Type B pancreatic cell (in vitro differentiated cells): Measurements from ENCODE around the gene PTDSS2. TPM values are rescaled to one million over a fixed set of nuclear protein-coding genes. Genes with fewer than 3 reads are reported as not detected.

Experiments used
- DNase-seq: peaks from one replicate; pipeline ENCODE4 v3.0.0; 2021; ENCODE audit warnings: mixed read lengths; ENCODE audit not compliant: unreplicated experiment; ENCODE audit errors: extremely low spot score
- H3K27ac Mint-ChIP-seq: 2 replicates; pipeline ENCODE4 v1.8.0; 2021; ENCODE audit warnings: mild to moderate bottlenecking, mixed read lengths
- H3K27me3 Mint-ChIP-seq: 2 replicates; pipeline ENCODE4 v1.8.0; 2021; ENCODE audit warnings: mixed read lengths
- H3K36me3 Mint-ChIP-seq: 2 replicates; pipeline ENCODE4 v1.8.0; 2021; ENCODE audit warnings: mixed read lengths
- H3K4me1 Mint-ChIP-seq: one replicate; pipeline ENCODE4 v1.8.0; 2021; ENCODE audit warnings: mixed read lengths; ENCODE audit not compliant: unreplicated experiment
- H3K4me3 Mint-ChIP-seq: 2 replicates; pipeline ENCODE4 v1.8.0; 2021; ENCODE audit warnings: mild to moderate bottlenecking, mixed read lengths
- H3K9me3 Mint-ChIP-seq: 2 replicates; pipeline ENCODE4 v1.8.0; 2021; ENCODE audit warnings: mixed read lengths
- total RNA-seq: library from RNA; stranded (reverse); gene quantifications from 2 replicates; pipeline ENCODE4 v1.2.1, GENCODE V29; 2021; ENCODE audit warnings: low replicate concordance
- TF ChIP-seq, protein P1 (sequence below): fragments of 200-600 bp; sonication (generic); conservative IDR thresholded peaks from 2 replicates; pipeline ENCODE4 v1.5.0; 2021; ENCODE audit warnings: antibody characterized with exemption, mild to moderate bottlenecking

The PTDSS2 gene
- total RNA-seq, 1 donor from 2014 or later: 46.9 TPM

DNA sequence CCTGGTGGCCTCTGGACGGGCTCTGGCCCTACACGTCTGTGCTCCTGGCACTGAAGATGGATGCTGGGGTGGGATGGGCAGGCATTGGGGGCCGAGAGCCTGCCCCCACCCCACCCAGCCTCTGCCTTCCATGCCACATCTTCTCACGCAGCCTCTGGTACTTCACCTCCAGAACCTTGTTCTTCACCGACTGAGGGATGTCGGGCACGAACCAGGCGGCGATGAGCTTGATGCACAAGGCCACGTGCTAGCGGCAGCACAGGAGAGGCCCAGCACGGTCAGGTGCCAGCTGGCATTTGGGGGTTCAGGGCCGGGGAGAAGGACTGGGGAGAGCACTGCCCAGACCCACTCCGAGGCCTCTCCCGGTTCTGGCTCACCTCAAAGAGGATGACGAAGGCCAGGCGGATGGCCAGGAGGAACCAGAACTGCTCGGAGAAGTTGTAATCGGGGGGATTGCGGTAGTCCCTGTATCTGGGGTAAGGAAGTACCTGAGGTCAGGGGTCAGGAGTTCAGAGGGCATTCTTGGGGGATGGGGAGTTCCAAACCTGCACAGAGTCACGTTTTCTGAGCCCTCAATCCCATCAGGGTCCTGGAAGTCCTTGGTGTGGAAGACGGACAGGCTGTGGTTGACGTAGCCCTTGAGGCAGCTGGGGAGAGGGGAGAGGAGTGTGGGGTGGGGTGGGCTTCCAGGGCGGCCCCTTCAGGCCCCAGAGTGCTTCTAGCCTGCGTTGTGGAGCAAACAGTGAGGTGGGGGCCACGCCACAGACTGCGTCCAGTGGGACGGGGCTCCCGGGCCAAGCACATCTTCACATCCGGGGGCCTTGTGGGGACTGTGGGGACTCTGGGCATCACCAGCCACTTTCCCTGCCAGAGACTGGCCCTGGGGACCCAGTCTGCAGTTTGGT is 31.5 kb upstream of the PTDSS2 start:
- Mint-ChIP-seq H3K4me1 (peaks cover 8% of the 10 kb centered on the region), H3K4me3 (peak overlapping the region; percentile 34), H3K27ac (no peak overlapping the region), H3K27me3 (peaks cover 35% of the 10 kb centered on the region), H3K9me3 (no peaks in the 10 kb centered on the region), H3K36me3 (no peaks in the 10 kb centered on the region)
- DNase-seq: no peak
- TF ChIP-seq, protein P1, sequence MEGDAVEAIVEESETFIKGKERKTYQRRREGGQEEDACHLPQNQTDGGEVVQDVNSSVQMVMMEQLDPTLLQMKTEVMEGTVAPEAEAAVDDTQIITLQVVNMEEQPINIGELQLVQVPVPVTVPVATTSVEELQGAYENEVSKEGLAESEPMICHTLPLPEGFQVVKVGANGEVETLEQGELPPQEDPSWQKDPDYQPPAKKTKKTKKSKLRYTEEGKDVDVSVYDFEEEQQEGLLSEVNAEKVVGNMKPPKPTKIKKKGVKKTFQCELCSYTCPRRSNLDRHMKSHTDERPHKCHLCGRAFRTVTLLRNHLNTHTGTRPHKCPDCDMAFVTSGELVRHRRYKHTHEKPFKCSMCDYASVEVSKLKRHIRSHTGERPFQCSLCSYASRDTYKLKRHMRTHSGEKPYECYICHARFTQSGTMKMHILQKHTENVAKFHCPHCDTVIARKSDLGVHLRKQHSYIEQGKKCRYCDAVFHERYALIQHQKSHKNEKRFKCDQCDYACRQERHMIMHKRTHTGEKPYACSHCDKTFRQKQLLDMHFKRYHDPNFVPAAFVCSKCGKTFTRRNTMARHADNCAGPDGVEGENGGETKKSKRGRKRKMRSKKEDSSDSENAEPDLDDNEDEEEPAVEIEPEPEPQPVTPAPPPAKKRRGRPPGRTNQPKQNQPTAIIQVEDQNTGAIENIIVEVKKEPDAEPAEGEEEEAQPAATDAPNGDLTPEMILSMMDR: no peak

DNA sequence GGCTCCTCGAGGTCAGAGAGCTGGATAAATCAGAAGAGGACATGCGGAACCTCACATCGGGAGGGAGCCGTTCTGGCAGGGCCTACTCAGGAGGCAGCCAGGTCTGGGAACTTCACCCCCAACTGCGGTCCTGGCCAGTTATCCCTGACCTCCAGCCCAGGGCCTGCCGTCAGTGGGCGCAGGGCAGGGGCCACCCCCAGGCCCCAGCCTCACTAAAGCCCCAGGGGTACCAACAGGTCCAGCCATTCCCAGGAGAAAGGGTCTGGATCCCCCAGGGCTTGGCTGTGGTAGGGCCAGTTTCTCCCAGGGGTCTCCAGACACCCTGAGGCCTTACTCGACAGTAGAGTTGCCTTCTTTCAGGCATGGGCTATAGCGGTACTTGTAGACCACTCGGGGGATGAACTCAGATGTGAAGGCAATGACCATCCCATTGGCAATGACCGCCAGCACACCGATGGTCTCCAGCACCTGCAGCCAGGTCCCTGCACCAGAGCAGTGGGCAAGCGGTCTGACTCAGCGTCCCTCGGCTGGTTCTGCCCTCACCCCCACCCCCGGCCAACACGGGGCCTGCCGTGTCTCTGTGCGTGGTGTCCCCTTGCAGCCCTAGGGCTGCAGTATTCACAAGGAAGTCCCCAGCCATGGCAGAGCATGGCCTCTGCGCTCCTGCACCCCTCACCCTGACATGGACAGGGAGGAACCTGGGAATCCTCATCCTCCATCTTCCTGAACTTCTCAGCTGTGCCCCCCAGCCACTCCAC is 30.7 kb upstream of the PTDSS2 start:
- Mint-ChIP-seq H3K27me3 (peaks cover 35% of the 10 kb centered on the region), H3K27ac (no peak overlapping the region), H3K4me3 (no peak overlapping the region), H3K36me3 (no peaks in the 10 kb centered on the region), H3K4me1 (peaks cover 8% of the 10 kb centered on the region), H3K9me3 (no peaks in the 10 kb centered on the region)
- TF ChIP-seq, protein P1: no peak
- DNase-seq: no peak

DNA sequence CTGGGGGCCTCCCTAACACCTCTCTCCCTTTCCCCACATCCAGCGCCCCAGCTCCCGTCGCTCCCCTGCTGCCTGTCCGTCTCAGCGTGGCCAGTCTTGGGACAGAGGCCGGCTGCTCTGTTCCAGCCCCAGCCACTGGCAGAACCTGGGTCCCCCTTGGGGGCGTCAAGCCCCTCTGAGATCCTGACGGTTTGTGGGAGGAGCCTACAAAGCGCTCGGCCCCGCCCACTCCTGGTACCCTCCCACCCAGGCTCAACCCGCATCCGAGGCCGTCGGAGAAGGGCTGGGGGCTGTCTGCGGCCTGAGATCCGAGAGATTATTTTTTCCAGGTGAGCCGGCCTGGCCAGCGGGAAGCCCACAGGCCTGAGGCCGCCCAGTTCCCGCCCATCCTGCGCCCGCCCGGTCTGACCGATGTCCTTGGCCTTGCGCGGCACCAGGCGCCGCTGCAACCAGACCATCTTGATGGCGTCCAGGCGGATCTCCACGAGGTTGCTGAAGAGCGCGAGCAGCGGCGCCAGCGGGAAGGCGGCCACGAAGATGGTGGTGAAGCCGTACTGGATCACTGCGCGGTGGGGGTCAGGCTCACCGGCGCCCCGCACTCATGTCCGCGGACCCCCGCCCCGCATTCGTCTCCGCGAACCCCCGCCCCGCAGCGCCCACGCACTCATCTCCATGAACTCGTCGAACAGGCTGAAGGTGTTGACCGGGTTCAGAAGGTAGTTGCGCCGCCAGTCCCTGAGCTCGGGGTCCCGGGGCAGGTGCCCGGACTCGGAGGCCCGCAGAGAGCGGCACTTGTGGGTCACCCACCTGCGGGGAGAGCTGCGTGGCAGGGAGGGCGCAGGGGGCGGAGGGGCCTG is 29.8 kb upstream of the PTDSS2 start:
- Mint-ChIP-seq H3K36me3 (no peaks in the 10 kb centered on the region), H3K9me3 (no peaks in the 10 kb centered on the region), H3K27ac (no peak overlapping the region), H3K4me1 (peaks cover 8% of the 10 kb centered on the region), H3K27me3 (peaks cover 37% of the 10 kb centered on the region), H3K4me3 (no peak overlapping the region)
- TF ChIP-seq, protein P1: no peak
- no peak for DNase-seq

DNA sequence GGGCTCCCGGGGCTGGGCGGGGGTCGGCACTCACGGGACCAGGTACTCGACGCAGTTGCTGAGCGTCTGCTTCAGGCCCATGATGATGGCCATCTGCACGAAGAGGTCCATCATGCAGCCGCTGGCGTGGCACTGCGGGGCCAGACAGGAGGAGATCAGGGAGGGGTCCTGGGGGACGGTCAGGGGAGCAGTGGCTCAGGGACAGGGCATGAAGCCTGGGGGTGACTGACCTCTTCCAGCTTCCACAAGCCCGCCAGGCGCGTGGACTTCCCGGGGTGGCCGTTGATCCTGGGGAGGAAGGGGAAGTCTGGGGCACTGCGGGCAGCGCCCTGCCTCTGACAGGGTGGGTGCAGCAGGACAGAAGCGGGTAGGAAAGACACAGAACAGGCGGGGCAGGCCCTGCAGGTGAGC is 29.2 kb upstream of the PTDSS2 start:
- DNase-seq: no peak
- peaks cover 37% of the 10 kb centered on the region for H3K27me3 Mint-ChIP-seq

DNA sequence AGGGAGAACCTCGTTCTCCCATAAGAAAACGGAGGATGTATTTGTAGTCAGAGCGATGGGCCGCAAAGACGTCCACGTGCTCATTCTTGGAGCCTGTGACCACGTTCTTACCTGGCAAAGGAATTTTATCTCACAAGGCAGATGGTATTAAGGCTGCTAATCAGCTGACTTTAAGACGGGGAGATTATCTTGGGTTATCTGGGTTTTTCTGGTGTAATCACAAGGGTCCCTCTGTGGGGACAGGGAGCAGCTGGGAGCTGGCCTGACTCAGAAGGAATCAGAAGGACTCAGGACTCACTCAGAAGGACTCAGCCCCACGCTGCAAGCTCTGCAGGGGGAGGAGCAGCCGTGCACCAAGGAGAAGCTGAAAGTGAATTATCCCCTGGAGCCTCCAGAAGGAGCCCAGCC is 27.8 kb upstream of the PTDSS2 start:
- peaks cover 34% of the 10 kb centered on the region for H3K27me3 Mint-ChIP-seq
- no peaks in the 10 kb centered on the region for H3K36me3 Mint-ChIP-seq
- H3K4me1 Mint-ChIP-seq: peaks cover 4% of the 10 kb centered on the region
- no peak for DNase-seq
- H3K9me3 Mint-ChIP-seq: no peaks in the 10 kb centered on the region
- H3K4me3 Mint-ChIP-seq: no peak overlapping the region
- no peak overlapping the region for H3K27ac Mint-ChIP-seq
- TF ChIP-seq, protein P1: no peak

More for the DNA sequence above, 29.2 kb upstream of the PTDSS2 start:
- H3K4me3 Mint-ChIP-seq: no peak overlapping the region
- TF ChIP-seq, protein P1: no peak
- H3K9me3 Mint-ChIP-seq: no peaks in the 10 kb centered on the region
- H3K4me1 Mint-ChIP-seq: peaks cover 8% of the 10 kb centered on the region
- no peak overlapping the region for H3K27ac Mint-ChIP-seq
- H3K36me3 Mint-ChIP-seq: no peaks in the 10 kb centered on the region
